Endometrial microvascular endothelial cells (primary cell): ENCODE results near the gene NLRP14. TPM values are rescaled to one million over a fixed set of nuclear protein-coding genes. Genes with fewer than 3 reads are reported as not detected.

ENCODE experiments used
- total RNA-seq: library from RNA; depleted of rRNA; stranded (reverse); fragments of >200 nt; gene quantifications from one replicate; pipeline ENCODE4 v1.2.3, GENCODE V29; 2015; ENCODE audit errors: inconsistent ontology term

Gene NLRP14
- total RNA-seq, 1 donor from 2014 or later = 0.09 TPM

Other genes starting within 250 kb of the NLRP14 start
- not detected for gene OR2AG2, start 248.5 kb upstream of the NLRP14 start, total RNA-seq
- not detected for gene OR2AG1, start 237.5 kb upstream of the NLRP14 start, total RNA-seq
- 0.09 TPM for gene OR6A2, start 220.8 kb upstream of the NLRP14 start, total RNA-seq
- gene OR10A5, start 174.8 kb upstream of the NLRP14 start, total RNA-seq = not detected
- gene OR10A2, start 157.4 kb upstream of the NLRP14 start, total RNA-seq = not detected
- not detected for gene OR10A4, start 143.9 kb upstream of the NLRP14 start, total RNA-seq
- gene OR2D2, start 128.0 kb upstream of the NLRP14 start, total RNA-seq = not detected
- gene OR2D3, start 99.5 kb upstream of the NLRP14 start, total RNA-seq = not detected
- 4.9 TPM for gene ZNF215, start 94.1 kb upstream of the NLRP14 start, total RNA-seq
- gene ZNF214, start 133 bp upstream of the NLRP14 start, total RNA-seq = 0.46 TPM
- gene RBMXL2, start 68.5 kb downstream of the NLRP14 start, total RNA-seq = not detected
- gene SYT9, start 231.4 kb downstream of the NLRP14 start, total RNA-seq = 1.8 TPM